NCI-H2196 (cell line): ENCODE data around the gene FAM50B.

Experiments
- DNase-seq: peaks from one replicate; lab custom pipeline; 2025; ENCODE audit not compliant: unreplicated experiment; lab: John Stamatoyannopoulos, UW

The FAM50B gene

DNA sequence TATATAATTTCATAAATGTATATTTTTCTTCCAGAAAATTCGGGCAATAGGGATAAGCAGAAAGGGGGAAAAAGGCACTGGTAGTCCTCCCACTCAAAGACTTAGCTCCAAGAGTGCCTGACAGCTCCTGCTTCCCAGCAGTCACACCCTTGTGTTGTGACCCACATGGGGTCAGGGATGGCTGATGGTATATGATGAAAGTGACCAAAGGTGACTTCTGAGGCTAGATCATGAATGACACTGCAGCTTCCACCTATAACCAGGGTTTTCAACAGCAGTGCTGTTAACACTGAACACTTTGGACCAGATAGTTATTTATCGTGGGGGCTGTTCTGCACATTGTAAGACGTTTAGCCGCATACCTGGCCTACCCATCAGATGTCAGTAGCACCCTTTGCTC is 22.3 kb downstream of the FAM50B start:
- DNase-seq: no peak

DNA sequence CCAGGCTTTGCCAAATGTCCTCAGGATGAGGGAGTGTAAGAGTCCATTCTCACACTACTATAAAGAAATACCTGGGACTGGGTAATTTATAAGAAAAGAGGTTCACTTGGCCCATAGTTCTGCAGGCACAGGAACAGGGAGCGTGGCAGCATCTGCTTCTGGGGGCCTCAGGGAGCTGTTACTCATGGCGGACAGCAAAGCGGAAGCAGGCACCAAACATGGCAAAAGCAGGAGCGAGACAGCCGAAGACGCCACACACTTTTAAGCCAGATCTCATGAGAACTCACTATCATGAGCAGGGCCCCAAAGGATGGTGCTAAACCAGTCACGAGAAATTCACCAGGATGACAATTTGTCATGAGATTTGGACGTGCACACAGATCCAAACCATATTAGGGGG is 22.8 kb downstream of the FAM50B start:
- DNase-seq: no peak

- DNase-seq: no peak
Observed at GRCh38 chr6:3872370-3872854, 23.2 kb downstream of the FAM50B start.

DNA sequence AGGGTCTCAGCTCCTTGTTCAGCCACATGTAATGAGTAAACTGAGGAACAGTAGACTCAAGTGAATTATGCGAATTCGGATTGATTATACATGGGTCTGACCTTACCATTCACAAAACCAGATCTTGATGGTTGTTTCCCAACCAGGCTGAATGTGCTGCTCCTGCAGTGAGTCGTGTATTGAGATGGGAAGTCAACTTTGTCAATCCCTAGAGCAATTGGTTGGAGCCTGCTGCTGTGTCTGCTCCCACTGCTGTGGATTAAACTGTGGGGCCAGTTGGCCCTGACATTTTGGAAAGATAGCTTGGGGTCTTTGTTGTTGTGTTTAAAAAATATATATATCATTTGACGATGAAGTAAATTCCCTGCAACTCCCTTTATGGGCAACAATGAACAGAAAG is 23.9 kb downstream of the FAM50B start:
- DNase-seq: no peak

GRCh38 chr6:3874069-3874468 is 24.9 kb downstream of the FAM50B start:
- DNase-seq: no peak

GRCh38 chr6:3875486-3875885 is 26.3 kb downstream of the FAM50B start:
- no peak for DNase-seq

DNA sequence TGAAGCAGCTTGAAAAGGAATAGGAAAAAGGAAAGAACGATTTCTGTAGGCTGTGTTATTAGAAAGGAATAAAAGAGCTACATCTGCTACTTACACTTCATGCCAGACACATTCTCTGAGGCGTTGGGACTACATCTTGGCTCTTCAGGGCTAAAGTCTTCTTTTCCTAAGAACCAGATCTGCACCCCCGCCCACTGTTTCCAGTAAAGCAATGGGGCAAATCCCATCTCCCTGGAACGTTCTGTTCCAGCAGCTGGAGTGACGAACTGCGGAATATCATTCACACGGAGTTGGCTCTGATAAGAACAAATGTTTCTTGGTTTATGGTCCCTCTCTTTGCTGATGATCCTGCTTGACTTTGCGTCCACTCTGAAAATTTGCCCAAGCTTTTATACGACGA is 26.9 kb downstream of the FAM50B start:
- no peak for DNase-seq

- no peak for DNase-seq
Observed at GRCh38 chr6:3876866-3877265, 27.7 kb downstream of the FAM50B start.

DNA sequence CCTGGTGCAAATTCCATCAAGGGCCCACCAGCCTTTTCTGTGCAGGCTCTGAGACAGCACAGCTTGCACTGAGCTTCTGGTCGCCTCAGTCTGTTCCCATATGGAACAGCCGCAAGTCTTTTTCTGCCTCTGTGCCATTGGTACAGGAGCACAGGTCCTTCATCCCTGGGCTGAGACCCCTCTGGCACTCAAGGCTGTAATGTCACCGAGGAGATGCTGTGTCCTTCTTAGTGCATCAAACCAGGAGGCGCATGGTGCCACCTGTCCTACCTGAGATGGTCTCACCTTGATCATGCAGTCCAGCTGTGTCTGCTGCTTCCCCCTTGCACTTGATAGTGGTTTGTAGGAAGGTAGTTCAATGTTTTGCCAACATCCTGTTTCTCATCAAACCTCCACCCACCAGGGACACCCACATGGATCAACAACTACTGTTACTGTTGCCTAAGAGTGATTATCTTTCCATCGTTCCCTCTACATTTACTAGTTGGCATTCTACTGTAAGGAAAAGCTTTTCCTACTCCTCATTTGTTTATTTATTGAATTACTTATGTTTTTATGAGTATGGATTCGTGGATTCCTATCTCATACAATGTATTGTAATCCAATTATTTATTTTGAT is 29.0 kb downstream of the FAM50B start:
- no peak for DNase-seq

DNA sequence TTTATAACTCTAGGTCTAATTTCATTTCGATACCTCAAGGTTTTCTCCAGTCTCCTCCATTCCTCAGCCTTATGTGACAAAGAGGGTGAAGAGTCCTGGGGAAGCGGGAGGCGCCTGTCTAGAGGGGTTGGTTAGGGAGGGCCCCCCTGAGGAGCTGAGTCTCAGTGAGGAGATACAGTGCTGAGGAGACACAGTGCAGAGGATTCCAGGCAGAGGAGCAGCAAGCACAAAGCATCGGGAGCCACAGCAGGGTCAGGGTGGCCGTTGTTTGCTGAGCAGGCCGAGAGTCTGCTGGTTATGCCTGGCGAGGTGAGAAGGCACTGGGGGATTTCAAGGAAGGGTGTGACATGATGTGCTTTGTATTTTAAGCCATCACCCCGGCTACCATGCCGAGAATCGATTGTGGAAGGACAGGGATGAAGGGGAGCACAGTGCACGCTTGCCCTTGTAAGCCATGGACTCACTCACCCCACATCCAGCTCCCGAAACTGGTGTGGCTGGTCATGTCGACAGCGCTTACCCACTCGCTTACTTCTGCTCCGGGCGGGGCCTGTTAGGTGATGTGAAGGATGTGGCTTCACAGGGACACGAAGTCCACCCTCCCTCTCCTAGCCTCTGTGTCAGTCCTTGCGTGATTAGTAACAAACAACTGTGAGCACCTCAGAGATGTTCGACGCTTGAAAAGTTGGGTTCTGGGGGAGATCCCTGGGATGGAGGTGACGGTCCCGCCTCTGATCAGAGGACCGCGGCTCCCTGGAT is 30.2 kb downstream of the FAM50B start:
- DNase-seq: no peak

DNA sequence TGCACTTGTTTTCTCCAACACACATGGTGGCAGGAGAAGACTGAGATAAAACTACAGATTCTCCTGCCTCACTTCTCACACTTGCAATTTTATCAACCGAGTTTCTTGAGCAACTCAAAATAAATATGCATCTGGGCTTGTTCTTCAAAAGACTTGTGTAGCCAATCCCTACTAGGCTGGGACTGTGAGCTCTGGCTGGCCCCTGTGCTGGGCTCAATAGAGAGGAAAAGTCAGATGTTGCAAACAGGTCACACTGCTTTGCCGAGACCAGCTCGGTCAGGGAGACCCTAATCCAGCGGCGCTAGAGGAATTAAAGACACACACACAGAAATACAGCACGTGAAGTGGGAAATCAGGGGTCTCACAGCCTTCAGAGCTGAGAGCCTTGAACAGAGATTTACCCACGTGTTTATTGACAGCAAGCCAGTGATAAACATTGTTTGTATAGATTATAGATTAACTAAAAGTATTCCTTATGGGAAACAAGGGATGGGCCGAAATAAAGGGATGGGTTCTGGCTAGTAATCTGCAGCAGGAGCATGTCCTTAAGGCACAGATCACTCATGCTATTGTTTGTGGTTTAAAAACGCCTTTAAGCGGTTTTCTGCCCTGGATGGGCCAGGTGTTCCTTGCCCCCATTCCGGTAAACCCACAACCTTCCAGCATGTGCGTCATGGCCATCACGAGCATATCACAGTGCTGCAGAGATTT is 32.7 kb downstream of the FAM50B start:
- no peak for DNase-seq

DNA sequence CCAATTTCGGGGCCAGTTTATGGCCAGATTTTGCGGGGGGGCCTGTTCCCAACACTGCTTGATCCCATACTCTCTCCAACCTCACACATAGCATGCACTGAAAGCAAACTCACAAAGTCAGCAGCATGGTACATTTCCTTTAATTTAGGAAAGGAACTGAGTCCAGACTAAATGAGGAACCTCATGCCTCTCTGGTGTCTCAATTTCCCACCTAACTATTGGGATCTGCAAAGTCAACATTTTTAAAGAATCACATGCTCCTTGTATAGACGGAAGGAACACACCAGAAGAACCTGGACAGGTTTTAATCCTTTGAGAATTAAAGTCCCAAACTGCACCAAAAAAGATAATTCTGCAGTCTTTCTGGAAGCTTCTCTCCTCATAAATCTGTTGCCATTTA is 33.3 kb downstream of the FAM50B start:
- no peak for DNase-seq

GRCh38 chr6:3882866-3883265 is 33.7 kb downstream of the FAM50B start:
- no peak for DNase-seq

DNA sequence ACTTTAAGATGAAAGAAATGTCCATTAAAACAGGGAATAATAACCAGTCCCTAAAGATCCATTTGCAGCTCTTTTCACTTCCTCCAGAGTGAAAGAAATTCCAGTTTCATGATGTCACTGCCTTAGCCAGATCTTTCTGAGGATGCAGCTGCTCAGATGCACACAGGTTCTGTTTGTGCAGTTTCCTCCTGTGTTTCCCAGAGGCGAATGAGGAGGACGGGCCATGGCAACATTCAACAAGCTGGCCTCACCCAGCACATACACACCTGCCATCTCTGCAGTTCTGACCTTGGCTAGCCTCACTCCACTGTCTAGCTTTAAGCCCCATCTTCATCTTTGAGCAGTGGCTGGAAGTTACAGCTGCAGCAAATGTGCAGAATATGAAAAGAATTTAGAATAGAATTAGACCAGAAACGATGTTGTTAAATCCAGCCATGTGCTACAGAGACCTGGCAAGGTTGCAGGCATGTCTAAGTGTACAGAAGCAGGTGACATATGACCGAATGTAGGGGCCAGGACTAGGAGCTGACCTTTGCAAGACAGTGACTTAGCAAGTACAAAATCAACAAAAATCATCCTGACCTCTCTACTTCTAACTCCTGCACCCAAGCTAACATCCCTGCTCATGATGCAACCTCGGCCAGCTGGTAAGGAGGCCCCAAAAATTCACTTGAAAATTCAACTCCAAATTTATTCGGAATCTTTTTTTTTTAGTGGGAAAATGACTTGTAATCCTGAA is 35.0 kb downstream of the FAM50B start:
- peak; percentile 44 for DNase-seq

- DNase-seq: peak; percentile 8
Observed at GRCh38 chr6:3885262-3886036, 36.3 kb downstream of the FAM50B start.

- DNase-seq: no peak
Observed at GRCh38 chr6:3887150-3887700, 38.1 kb downstream of the FAM50B start.

DNA sequence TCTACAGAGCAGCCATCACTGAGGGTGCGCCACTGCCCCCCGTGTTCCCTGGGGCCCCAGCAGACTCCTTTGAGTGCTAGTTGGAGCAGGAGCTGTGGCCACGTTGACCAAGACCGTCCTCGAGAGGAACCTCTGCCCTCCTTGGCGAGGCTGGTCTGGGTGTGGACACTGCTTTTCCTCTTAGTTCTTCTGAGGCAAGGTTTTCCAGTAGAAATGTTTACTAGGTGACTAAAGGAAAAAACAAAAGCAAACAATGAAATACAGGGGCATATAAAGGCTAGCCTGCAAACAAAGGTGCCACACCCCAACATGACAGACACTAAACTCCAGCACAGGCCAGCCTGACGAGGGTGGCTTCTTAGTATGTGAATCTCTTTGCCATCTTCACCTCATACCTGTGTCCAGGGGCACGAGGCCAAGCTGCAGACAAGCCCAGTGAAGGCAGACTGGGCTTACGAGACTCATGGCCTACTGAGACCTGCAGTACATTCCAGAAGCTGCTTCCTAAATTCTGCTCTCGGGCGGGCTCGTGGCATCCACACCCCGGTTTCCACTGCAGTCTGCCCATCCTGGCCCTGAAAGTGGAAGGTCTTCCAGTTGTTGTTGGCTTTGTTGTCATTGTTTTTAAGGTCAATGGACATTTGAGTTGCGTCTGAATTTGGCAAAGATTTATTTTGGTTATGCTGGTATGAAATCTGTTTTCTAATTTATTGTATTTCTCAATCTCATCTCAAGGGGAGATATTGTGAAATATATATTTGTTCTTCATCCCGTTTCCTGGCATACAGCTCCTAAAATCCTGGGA is 39.2 kb downstream of the FAM50B start:
- DNase-seq: no peak

DNA sequence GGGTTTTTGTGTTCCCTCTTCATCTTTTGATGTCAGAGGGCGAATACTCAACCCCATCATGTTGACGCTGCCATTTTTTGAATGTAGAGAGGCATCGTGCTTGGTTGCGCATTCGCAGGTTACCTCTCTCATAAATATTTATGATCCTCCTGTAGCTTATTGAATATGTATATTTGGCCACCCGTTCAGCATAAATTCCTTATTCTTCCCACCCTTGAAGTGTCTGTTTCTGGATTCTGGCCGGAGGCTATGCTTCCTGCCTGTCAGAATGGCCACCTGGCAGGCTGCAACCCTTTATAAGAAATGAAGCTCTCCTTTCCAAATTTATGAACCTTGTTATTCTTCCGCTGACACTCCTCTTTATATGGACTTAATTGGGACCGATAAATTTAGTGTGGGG is 40.9 kb downstream of the FAM50B start:
- no peak for DNase-seq

DNA sequence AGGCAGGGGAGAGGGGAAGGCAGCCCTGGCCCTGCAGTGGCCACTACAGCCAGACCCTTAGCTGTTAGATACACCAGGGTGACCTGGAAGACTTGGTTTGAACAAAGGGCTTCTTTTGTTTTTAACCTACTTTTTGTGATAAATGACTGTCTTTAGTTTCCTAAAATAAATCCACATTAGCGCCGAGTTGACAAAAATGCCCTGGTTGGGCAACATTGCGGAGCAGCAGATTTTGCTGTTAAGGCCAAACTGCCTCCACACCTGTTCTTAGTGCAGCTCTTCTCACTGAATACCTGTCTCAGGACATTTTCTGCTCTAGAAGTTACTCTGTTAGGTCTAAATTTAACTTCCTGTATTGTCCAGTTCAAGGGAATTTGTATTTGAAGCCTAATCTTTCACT is 42.7 kb downstream of the FAM50B start:
- no peak for DNase-seq

GRCh38 chr6:3892603-3893002 is 43.4 kb downstream of the FAM50B start:
- no peak for DNase-seq
